NCI-H2029 treated with DMSO at 0.1 percent for 48 hours (cell line): ENCODE results near the gene PLCB1.

ENCODE experiments used
- DNase-seq: peaks from one replicate; lab custom pipeline; 2025; lab: John Stamatoyannopoulos, UW

PLCB1 gene

GRCh38 chr20:8722277-8722928 lies 590.3 kb downstream of the PLCB1 start:
- DNase-seq: peak; percentile 57

GRCh38 chr20:8723296-8723695 lies 591.2 kb downstream of the PLCB1 start:
- no peak for DNase-seq

GRCh38 chr20:8724884-8725283 lies 592.8 kb downstream of the PLCB1 start:
- no peak for DNase-seq

GRCh38 chr20:8726460-8726859 lies 594.4 kb downstream of the PLCB1 start:
- DNase-seq: no peak

GRCh38 chr20:8735014-8735413 lies 602.9 kb downstream of the PLCB1 start:
- no peak for DNase-seq

GRCh38 chr20:8735674-8736073 lies 603.6 kb downstream of the PLCB1 start:
- DNase-seq: no peak

- no peak for DNase-seq
Measured at GRCh38 chr20:8740265-8740664, 608.2 kb downstream of the PLCB1 start.

- no peak for DNase-seq
Measured at GRCh38 chr20:8744228-8744844, 612.3 kb downstream of the PLCB1 start.

- DNase-seq: no peak
Measured at GRCh38 chr20:8749101-8749500, 617.0 kb downstream of the PLCB1 start.

- no peak for DNase-seq
Measured at GRCh38 chr20:8749986-8750385, 617.9 kb downstream of the PLCB1 start.

- DNase-seq: no peak
Measured at GRCh38 chr20:8755340-8756118, 623.5 kb downstream of the PLCB1 start.

GRCh38 chr20:8756410-8756809 lies 624.3 kb downstream of the PLCB1 start:
- peak; percentile 46 for DNase-seq

GRCh38 chr20:8757146-8757545 lies 625.1 kb downstream of the PLCB1 start:
- no peak for DNase-seq

GRCh38 chr20:8764344-8764962 lies 632.4 kb downstream of the PLCB1 start:
- no peak for DNase-seq

GRCh38 chr20:8766868-8767390 lies 634.9 kb downstream of the PLCB1 start:
- no peak for DNase-seq

- DNase-seq: no peak
Measured at GRCh38 chr20:8774412-8774811, 642.3 kb downstream of the PLCB1 start.

GRCh38 chr20:8777911-8778310 lies 645.8 kb downstream of the PLCB1 start:
- no peak for DNase-seq

GRCh38 chr20:8778387-8778786 lies 646.3 kb downstream of the PLCB1 start:
- DNase-seq: no peak

GRCh38 chr20:8780915-8781314 lies 648.8 kb downstream of the PLCB1 start:
- DNase-seq: no peak

- DNase-seq: no peak
Measured at GRCh38 chr20:8782804-8783203, 650.7 kb downstream of the PLCB1 start.

- no peak for DNase-seq
Measured at GRCh38 chr20:8783734-8784133, 651.7 kb downstream of the PLCB1 start.

GRCh38 chr20:8786383-8786782 lies 654.3 kb downstream of the PLCB1 start:
- DNase-seq: no peak

- DNase-seq: no peak
Measured at GRCh38 chr20:8787090-8787489, 655.0 kb downstream of the PLCB1 start.
